Mucosa of descending colon (tissue), 3 donors: Measurements from ENCODE around the gene CACNA1C. TPM values are rescaled to one million over a fixed set of nuclear protein-coding genes. Genes with fewer than 3 reads are reported as not detected.

ENCODE experiments used
- ATAC-seq: fragments of 200-7000 bp; cut with Tn5 transposase; one replicate; pipeline ENCODE4 v1.9.1; 2020; ENCODE audit warnings: mild to moderate bottlenecking, moderate library complexity
- DNase-seq, 3 donors: peaks; one replicate each; pipeline ENCODE4 v3.0.0-alpha.2; 2020
- H3K36me3 ChIP-seq: fragments of 200-600 bp; one replicate; pipeline ENCODE4 v1.8.0; 2021; ENCODE audit warnings: low read depth, mild to moderate bottlenecking
- H3K4me1 ChIP-seq: fragments of 200-600 bp; one replicate; pipeline ENCODE4 v1.8.0; 2021; ENCODE audit warnings: low read depth, mild to moderate bottlenecking
- H3K4me3 ChIP-seq: fragments of 200-600 bp; one replicate; pipeline ENCODE4 v1.8.0; 2021; ENCODE audit warnings: mild to moderate bottlenecking
- H3K9me3 ChIP-seq: fragments of 200-600 bp; one replicate; pipeline ENCODE4 v1.8.0; 2021; ENCODE audit warnings: mild to moderate bottlenecking
- CTCF ChIP-seq: fragments of 200-600 bp; IDR thresholded peaks from one replicate; pipeline ENCODE4 v1.8.0; 2022; ENCODE audit warnings: antibody characterized with exemption, mild to moderate bottlenecking
- intact Hi-C, 2 donors: fragments of 100-400 bp; cut with DNase I in 1 of 2; cut with micrococcal nuclease in 1 of 2; formaldehyde crosslinking; loops; one replicate each; pipeline versions ENCODE4 v1.11.0 to v1.11.1; 2022; cut with DNase I, micrococcal nuclease
- total RNA-seq, 3 donors: library from RNA; stranded (reverse); fragmentation: NEBNext Ultra II Directional in 2 of 3; extraction: Animal tissue kit (Norgen Biotek cat#: 25700) in 2 of 3; gene quantifications; one replicate each; pipeline versions ENCODE4 v1.2.1 to v1.2.4, GENCODE V29; 2021 to 2023
- donor health status: DM: no; HTN: no; CAD: no; lungs with moderate emphysema.
- donor health status: DM: no; HTN: no; CAD: no.
- donor health status: DM: no; HTN: yes; CAD: no.

Gene CACNA1C
- total RNA-seq, 3 donors from 2014 or later, result 5.5 to 89.4 (median 9.2) TPM

- ATAC-seq (peak; percentile 32), DNase-seq (peak in 2 of 3 donors; percentile 40 to 54)
- Histone ChIP-seq H3K4me1 (peaks cover 6% of the 10 kb centered on the region), H3K4me3 (no peak overlapping the region), H3K36me3 (no peaks in the 10 kb centered on the region), H3K9me3 (no peaks in the 10 kb centered on the region)
- TF ChIP-seq CTCF, result no peak
- intact Hi-C loops, result no loop called here
Observed at GRCh38 chr12:2161473-2161872, 108.7 kb downstream of the CACNA1C start.

GRCh38 chr12:2163177-2163941 is 110.6 kb downstream of the CACNA1C start:
- Histone ChIP-seq H3K36me3 (no peaks in the 10 kb centered on the region), H3K4me1 (peaks cover 6% of the 10 kb centered on the region), H3K4me3 (no peak overlapping the region), H3K9me3 (no peaks in the 10 kb centered on the region)
- no peak for TF ChIP-seq CTCF
- ATAC-seq, result peak; percentile 94
- peak; percentile 86 to 97 (median 91) for DNase-seq
- intact Hi-C loops, result no loop called here

GRCh38 chr12:2165021-2165420 is 112.2 kb downstream of the CACNA1C start:
- Histone ChIP-seq H3K36me3 (no peaks in the 10 kb centered on the region), H3K4me1 (peaks cover 6% of the 10 kb centered on the region), H3K9me3 (no peaks in the 10 kb centered on the region), H3K4me3 (no peak overlapping the region)
- intact Hi-C loops, result no loop called here
- DNase-seq (no peak), ATAC-seq (no peak)
- no peak for TF ChIP-seq CTCF

- intact Hi-C loops, result no loop called here
- no peak for TF ChIP-seq CTCF
- no peaks in the 10 kb centered on the region for H3K9me3 ChIP-seq
- no peaks in the 10 kb centered on the region for H3K36me3 ChIP-seq
- peaks cover 6% of the 10 kb centered on the region for H3K4me1 ChIP-seq
- H3K4me3 ChIP-seq, result no peak overlapping the region
- no peak for DNase-seq
- ATAC-seq, result no peak
Observed at GRCh38 chr12:2165927-2166326, 113.1 kb downstream of the CACNA1C start.

GRCh38 chr12:2166696-2167095 is 113.9 kb downstream of the CACNA1C start:
- H3K4me3 ChIP-seq, result no peak overlapping the region
- peaks cover 6% of the 10 kb centered on the region for H3K4me1 ChIP-seq
- H3K36me3 ChIP-seq, result no peaks in the 10 kb centered on the region
- H3K9me3 ChIP-seq, result no peaks in the 10 kb centered on the region
- intact Hi-C loops, result no loop called here
- no peak for DNase-seq
- TF ChIP-seq CTCF, result no peak
- no peak for ATAC-seq
